Pons (tissue), 1 donor: ENCODE results near the gene PAX9.

ENCODE experiments used
- DNase-seq: peaks from one replicate; pipeline ENCODE4 v3.0.0-alpha.2; 2016; ENCODE audit warnings: low spot score

PAX9 gene

GRCh38 chr14:36661506-36662257 is at the start of gene PAX9:
Gene PAX9, plus strand, starts transcription at chr14:36661860. Its CDS starts 230 bp downstream, at chr14:36662090.
- DNase-seq, result no peak

DNA sequence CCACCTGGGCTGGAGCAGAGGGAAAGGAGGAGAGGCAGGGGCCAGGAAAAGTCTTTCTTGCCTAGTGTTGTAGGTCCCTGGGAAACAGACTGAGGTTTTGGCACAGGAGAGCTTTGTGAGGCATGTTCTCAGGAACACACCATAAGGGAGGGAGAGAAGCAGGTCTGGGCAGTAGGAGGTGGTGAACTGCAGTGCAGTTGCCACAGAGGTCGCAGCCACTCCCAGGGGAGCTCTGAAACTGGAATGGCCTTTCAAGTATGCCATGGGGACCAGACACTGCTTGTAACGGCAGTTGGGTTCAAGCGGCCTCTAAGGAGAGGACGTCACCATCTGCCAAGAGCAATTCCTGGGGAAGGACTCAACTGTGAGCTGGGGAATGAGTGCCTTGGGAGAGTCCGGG is 43.8 kb upstream of the PAX9 start:
- no peak for DNase-seq

DNA sequence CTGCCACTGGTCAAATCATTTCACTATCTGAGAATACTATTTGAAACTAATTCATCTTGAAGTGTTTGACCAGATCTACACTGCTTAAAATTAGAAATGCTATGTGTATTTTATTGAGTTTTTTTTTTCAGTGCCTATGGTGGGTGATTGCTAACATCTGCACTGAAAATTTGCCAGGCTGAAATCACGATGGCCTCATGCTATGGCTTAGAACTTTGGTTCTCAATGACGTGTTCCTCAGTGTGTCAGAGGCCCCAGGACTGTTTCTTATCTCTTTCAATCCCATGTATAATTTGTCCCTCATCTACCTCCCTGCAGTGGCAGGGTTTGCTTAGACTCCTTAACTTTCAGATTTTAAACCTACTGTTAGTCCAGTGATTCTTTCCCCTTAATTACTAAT is 43.0 kb upstream of the PAX9 start:
- no peak for DNase-seq

- no peak for DNase-seq
Measured at GRCh38 chr14:36619131-36619530, 42.5 kb upstream of the PAX9 start.

DNA sequence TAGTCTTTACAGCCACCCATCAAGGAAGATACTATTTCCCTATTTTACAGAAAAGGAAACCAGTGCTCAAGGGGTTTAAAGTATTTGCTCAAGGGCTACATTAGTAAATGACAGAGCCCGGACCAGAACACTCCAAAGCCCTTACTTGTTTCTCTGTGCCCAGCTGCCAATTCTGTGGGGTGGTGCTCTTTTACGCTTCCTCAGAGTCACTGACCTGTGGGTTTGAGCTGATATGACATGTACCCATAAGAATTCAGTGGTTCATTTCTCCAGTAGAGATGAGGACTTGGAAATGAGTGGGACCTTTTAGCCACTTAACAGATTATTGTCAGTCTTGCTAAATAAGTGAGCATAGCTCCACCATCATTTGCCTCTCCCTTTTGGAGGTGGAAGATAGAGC is 41.8 kb upstream of the PAX9 start:
- DNase-seq, result no peak

GRCh38 chr14:36625014-36625413 is 36.6 kb upstream of the PAX9 start:
- no peak for DNase-seq

DNA sequence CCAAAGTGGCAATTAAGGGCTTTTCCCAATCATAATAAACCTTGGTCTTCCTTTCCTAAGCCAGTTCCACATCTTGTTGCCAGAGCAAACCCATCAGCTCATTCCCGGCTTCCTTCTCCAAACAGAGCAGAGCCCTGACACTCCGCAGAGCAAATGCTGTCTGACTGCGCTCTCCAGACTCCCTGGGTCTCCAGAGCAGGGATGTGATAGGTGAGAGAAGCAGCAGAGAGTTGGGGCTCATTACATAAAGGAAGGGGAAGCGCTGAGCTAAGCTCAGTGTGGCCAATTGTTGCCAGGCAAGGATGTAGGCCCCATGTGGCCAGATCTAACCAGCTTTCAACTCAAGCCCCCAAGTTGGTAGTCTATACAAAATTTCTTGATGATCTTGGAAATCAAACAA is 36.2 kb upstream of the PAX9 start:
- no peak for DNase-seq

GRCh38 chr14:36626151-36626550 is 35.5 kb upstream of the PAX9 start:
- DNase-seq, result no peak

- DNase-seq, result no peak
Measured at GRCh38 chr14:36627981-36628380, 33.7 kb upstream of the PAX9 start.

GRCh38 chr14:36633580-36633979 is 28.1 kb upstream of the PAX9 start:
- DNase-seq, result no peak

DNA sequence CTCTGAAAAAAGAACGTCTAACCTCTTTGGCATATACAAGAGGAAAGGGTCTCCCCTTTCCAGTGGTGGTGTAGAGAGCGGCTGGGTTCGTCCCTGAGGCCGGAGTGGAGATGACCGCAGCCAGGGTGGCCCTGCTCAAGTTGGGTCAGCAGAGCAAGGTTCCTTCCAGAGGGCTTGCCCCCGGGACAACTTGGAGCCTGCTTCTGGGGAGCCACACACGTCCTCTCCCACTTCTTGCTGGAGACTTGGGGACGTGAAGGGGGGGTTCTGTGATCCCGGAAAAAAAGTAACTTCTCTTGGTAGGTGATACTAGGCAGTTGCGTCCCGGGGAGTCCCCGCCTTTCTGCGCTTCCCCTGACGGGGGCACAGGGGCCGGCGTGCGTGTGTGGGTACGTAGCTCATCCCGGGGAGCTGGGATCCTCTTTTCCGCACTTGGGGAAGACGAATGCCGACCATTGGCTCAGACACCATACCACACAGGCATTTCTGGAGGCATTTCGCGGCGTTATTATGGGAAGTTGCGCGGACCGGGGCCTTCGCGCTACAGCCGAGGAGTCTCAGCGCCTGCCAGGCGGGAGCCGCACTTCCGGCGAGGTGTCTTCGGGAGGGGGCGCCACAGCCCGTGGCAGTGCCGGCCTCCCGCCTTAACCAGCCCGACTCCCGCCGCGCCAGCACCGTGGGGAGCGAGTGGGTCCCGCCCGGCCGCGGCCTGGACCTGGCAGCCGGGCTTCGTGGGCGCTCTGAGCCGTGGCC is 14.8 kb upstream of the PAX9 start:
- DNase-seq, result no peak

DNA sequence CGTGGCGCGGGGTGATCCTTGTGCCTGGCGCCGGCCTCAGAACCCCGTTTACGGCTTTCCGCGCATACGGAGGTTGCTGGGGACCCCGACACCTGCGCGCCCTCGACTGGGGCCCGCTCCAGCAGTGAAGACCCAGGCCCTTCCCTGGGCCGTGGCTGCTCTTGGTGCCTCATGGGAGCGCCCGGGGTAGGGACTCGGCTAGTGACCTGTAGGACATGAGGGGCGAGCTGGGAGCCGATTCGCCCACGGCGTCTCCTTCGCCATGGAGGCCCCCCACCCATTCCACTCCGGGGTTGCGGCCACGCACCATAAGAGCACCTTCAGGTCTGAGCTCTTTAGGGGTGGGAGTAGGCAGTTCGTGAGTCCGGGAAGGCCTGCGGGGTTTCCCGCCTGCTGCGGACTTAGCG is 14.2 kb upstream of the PAX9 start:
- no peak for DNase-seq

DNA sequence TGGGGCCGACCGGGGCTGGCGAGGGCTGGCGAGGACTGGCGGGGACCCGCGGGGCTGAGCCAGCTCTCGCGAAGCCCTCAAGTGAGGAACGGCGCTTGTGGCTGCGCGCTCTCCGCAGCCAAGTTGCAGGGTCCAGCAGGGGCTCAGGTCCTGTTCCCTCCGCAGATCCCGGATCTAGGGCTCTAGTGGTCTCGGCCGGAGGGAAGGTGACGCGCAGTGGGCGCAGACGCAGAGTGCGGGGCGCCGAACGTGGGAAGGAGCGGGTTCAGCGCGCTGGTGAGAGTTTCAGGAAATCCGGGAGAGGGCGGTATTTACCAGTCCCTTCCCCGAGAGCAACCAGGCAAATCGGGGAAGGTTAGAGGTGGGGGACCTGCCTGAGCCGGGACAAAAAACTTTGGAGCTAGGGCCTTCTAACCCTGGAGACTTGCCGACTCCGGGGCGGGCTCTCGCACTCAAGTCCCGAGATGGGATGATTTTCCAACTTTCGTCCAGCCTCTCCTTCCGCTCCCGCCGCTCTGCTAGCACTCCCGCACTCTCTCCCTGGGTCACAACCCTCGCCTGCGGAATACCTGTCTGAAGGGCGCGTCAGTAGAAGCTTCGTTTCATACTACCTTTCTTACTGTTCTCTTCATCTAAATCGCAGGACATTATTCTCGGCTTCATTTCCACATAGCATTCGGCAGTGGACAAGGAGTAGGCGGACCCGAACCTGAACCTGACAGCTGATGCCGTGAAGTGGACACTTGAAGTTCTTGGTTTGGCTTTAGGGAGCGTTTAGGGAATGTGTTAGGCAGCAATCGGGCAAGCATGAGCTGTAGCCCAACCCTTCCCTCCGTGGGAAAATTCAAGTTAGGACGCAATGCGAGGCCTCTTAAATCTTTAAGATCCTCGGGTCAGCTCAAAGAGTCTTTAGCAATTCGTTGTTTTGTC is 13.6 kb upstream of the PAX9 start:
- no peak for DNase-seq

DNA sequence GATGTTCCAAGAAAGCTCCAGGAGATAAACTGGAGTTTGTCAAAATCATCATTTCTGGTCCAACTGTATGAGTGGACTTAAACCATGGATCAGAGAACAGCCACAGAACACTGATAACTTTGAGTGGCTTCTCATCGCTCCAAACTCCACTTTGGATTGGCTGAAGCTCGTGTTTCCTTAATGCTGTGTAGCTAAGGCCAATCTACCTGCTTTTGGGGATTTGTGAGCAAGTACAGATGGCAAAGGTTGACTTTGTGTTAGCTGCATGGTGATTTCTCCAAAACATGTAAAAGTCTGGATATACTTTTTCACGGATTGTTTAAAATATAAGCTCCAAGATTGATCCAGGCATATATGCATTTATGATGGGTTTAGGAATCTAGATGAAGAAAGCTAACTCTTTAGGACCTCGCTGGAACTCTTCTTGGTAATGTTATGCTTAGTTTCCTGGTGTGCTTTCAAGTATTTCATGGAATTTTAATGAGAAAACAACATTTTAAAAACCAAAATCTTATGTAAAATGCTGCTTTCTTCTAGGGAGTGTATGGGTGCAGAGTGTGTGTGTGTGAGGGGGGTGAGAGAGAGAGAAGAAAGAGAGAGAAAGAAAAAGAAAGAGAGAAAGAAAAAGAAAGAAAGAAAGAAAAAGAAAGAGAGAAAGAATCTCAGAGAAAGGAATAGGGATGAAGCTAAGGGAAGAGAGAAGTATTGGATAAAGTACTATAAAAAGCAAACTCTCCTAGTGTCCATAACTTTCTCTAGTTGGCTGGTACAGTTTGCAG is 11.6 kb upstream of the PAX9 start:
- DNase-seq, result no peak

DNA sequence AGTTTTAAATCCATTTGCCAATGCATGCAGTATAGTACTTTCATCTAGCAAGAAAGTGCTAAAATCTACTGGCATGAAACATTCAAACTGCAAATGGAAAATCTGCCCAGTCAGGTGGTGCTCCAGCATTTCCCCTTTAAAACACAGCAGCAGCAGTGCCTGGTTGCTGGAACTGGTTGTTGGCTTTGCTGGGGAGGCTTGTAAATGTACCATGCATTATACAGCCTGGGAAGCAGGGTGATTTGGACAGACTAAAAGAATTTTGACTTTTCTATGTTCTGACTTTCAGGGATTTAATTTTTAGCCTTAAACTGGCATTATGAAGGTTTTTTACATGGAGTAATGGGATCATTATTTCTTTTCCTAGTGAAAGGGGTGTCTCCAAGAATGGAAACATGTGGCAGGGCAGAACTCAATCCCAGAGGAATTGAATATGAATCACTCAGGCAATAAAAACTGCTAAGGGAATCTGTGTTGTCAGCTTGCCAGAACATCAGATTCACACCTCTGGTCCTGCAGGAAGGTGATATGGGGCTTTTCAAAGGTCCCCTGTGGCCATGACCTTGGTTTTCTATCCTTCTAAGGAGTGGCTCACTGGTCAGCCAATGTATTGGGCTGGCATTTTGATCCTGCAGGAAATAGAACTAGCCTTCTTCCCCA is 9.0 kb upstream of the PAX9 start:
- no peak for DNase-seq

DNA sequence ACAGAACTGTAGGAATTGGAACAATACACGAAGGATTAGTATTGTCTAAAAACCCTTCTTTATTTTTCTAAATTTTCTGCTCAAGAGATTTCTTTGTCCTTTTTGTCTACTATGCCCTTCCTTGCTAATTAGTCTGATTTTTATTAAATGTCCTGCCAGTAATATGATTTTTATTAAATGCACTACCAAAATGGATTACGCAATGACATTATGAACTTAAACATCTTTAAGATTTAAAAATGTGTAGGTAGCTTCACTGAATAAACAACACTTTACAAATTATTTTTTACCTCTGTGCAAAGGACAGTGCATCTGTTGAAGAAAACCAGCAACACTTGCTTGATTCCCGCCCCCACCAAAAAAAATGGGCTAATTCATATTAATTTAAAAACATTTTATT is 8.2 kb upstream of the PAX9 start:
- DNase-seq, result no peak

GRCh38 chr14:36653962-36654793 is 7.5 kb upstream of the PAX9 start:
- no peak for DNase-seq

DNA sequence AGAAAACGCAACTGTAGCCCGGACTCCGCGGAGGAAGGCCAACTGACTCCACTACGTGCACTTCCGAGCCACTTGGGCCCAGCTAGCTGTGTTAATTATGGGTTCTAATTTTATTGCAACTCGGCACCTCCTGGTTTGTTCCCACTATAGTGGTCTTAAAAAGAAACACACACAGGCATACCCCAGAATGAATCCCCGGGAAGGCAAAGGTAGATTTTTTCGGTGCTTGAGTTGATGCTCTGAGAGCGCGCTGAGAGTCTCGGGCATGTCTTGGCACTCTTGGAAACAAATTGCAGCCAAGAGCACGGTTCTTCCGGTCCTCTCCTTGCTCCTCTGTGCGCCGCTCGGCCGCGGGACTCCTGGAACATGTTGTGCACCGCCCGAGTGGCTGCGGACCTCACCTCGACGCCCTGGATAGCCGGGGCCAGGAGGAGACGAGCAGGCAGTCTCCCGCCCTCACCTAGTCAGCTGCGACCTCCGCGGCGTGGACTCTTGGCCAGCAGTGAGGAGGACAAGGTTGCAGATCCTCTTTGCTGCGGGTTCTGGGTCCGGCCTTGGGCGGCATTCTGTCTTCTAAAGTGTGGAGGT is 6.8 kb upstream of the PAX9 start:
- no peak for DNase-seq

- DNase-seq, result no peak
Measured at GRCh38 chr14:36655571-36655962, 6.1 kb upstream of the PAX9 start.
